Hepatocyte (in vitro differentiated cells): ENCODE measurements around the gene ATXN3.

Experiments
- EZH2 ChIP-seq: fragments of 200-600 bp; sonication (generic); IDR thresholded peaks from 2 replicates; pipeline ENCODE4 v1.6.1; 2016; ENCODE audit warnings: antibody characterized with exemption, mild to moderate bottlenecking, borderline replicate concordance
- TF ChIP-seq, protein P1 (sequence below): fragments of 200-600 bp; sonication (generic); IDR thresholded peaks from 2 replicates; pipeline ENCODE4 v1.5.1; 2016; ENCODE audit warnings: antibody characterized with exemption, mild to moderate bottlenecking; ENCODE audit not compliant: poor library complexity

DNA sequence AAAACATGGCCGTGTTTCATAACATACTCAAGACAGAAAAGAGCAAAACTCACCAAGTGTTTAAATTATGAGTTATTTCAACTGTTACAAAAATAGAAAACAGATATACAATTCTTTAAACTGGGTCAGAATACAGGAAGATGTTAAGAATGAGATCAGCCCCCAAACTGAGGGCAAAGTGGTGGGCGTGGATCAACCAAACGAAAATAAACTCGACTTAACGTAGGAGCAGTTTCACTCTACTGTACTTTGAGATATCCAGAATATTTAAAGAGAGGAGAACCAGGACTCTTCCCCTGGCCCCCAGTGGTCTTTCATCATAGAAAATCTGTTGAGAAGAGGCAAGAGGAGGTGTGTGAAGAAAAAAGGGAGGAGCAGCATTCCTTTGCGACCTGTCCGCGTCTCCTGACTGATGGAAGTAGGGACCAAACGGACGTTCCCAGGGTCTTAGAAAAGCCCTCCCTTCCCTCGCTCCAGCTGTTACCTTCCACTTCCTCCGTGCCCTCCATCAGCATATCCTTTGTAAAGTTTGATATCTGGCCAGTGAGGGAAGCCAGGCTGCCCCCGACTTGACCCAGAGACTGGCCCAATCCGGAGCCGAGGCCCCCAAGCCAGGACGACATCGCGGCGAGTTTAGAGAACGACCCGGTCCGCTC lies 67.2 kb downstream of the ATXN3 start:
- TF ChIP-seq, protein P1, sequence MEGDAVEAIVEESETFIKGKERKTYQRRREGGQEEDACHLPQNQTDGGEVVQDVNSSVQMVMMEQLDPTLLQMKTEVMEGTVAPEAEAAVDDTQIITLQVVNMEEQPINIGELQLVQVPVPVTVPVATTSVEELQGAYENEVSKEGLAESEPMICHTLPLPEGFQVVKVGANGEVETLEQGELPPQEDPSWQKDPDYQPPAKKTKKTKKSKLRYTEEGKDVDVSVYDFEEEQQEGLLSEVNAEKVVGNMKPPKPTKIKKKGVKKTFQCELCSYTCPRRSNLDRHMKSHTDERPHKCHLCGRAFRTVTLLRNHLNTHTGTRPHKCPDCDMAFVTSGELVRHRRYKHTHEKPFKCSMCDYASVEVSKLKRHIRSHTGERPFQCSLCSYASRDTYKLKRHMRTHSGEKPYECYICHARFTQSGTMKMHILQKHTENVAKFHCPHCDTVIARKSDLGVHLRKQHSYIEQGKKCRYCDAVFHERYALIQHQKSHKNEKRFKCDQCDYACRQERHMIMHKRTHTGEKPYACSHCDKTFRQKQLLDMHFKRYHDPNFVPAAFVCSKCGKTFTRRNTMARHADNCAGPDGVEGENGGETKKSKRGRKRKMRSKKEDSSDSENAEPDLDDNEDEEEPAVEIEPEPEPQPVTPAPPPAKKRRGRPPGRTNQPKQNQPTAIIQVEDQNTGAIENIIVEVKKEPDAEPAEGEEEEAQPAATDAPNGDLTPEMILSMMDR, result no peak
- TF ChIP-seq EZH2, result no peak
